HCT116 (cell line): ENCODE results near the gene MYLK. TPM values are rescaled to one million over a fixed set of nuclear protein-coding genes. Genes with fewer than 3 reads are reported as not detected.
"Not testable (repeated sequence)": the region's sequence is repeated elsewhere in the genome, so short reads cannot be mapped to it uniquely, and the experiment has no call there.

ENCODE experiments used
- ATAC-seq: fragments of 200-7000 bp; cut with Tn5 transposase; 2 replicates; pipeline ENCODE4 v1.9.1; 2020; ENCODE audit warnings: mild to moderate bottlenecking, moderate library complexity
- BruUV-seq: library from RNA; stranded (reverse); fragments of 400-500 nt; replicated peaks from 2 replicates; lab custom pipeline; 2021; lab: Mats Ljungman, UMichigan
- CTCF ChIA-PET: fragments of 300-600 bp; sonication (Branson Sonifier 250); formaldehyde crosslinking; loops from one replicate; lab custom pipeline; 2021; ENCODE audit warnings: antibody characterized with exemption; lab: Charles Lee
- POLR2A ChIA-PET: fragments of 300-600, 350-600 bp; sonication (Branson Sonifier 250); formaldehyde crosslinking; loops from one replicate; lab custom pipeline; 2021; ENCODE audit warnings: antibody characterized with exemption; lab: Charles Lee
- RAD21 ChIA-PET, 2 experiments: fragments of 300-600 bp; sonication (Branson Sonifier 250); formaldehyde crosslinking; loops; one replicate each; lab custom pipeline; 2023; ENCODE audit warnings: low total read pairs in 2 of 2; ENCODE audit not compliant: uncharacterized antibody in 2 of 2, unreplicated experiment in 2 of 2, low non-redundant PET in 1 of 2; lab: Charles Lee
- DNase-seq: peaks from one replicate; pipeline ENCODE4 v3.0.0-alpha.2; 2010; ENCODE audit warnings: low read depth, low spot score
- H2AFZ ChIP-seq: fragments of 200-600 bp; shearing (Covaris generic), sonication (generic); 2 replicates; pipeline ENCODE4 v1.6.1; 2017; ENCODE audit warnings: low read depth, mixed run types, mixed read lengths, antibody characterized with exemption, low read length; ENCODE audit not compliant: poor library complexity, severe bottlenecking
- H3K27ac ChIP-seq: 2 replicates; pipeline ENCODE4 v1.5.1; 2012; ENCODE audit warnings: low read depth, low read length
- H3K27me3 ChIP-seq: fragments of 200-600 bp; sonication (generic); 2 replicates; pipeline ENCODE4 v1.6.1; 2016; ENCODE audit warnings: mixed run types, low read length, mixed read lengths; ENCODE audit not compliant: insufficient read depth
- H3K36me3 ChIP-seq, 2 experiments: fragments of 200-500 bp in 1 of 2; fragments of 200-600 bp in 1 of 2; sonication (Bioruptor generic) in 1 of 2; sonication (generic) in 1 of 2; 2 replicates each; pipeline versions ENCODE4 v1.5.1 to v1.6.1; 2014 to 2016; ENCODE audit warnings: low read length in 2 of 2, inconsistent platforms in 1 of 2, mixed read lengths in 1 of 2, mixed run types in 1 of 2; ENCODE audit not compliant: insufficient read depth in 2 of 2, control insufficient read depth in 1 of 2
- H3K4me1 ChIP-seq, 2 experiments: fragments of 200-600 bp in 1 of 2; sonication (generic) in 1 of 2; 2 replicates each; pipeline versions ENCODE4 v1.5.1 to v1.6.1; 2012 to 2017; ENCODE audit warnings: low read length in 2 of 2, inconsistent platforms in 1 of 2, mild to moderate bottlenecking in 1 of 2, mixed read lengths in 1 of 2, mixed run types in 1 of 2, moderate library complexity in 1 of 2; ENCODE audit not compliant: insufficient read depth in 2 of 2, control insufficient read depth in 1 of 2
- H3K4me2 ChIP-seq: fragments of 200-600 bp; sonication (generic); 2 replicates; pipeline ENCODE4 v1.6.1; 2017; ENCODE audit warnings: mixed run types, low read length, mixed read lengths
- H3K4me3 ChIP-seq, 2 experiments: fragments of 200-600 bp in 1 of 2; sonication (generic) in 1 of 2; replicated peaks in 1 of 2; 2 replicates each; pipeline ENCODE4 v1.5.1; 2011 to 2016; ENCODE audit warnings: low read length in 2 of 2, control low read depth in 1 of 2, low read depth in 1 of 2, mild to moderate bottlenecking in 1 of 2, mixed read lengths in 1 of 2, mixed run types in 1 of 2
- H3K79me2 ChIP-seq: fragments of 200-600 bp; sonication (generic); 2 replicates; pipeline ENCODE4 v1.6.1; 2017; ENCODE audit warnings: mild to moderate bottlenecking, mixed run types, low read length, moderate library complexity, mixed read lengths; ENCODE audit not compliant: insufficient read depth
- H3K9ac ChIP-seq: fragments of 200-600 bp; sonication (generic); 2 replicates; pipeline ENCODE4 v1.6.1; 2016; ENCODE audit warnings: low read length, mixed read lengths
- H3K9me2 ChIP-seq: fragments of 200-600 bp; sonication (generic), shearing (Covaris generic); 2 replicates; pipeline ENCODE4 v1.6.1; 2017; ENCODE audit warnings: mixed run types, mild to moderate bottlenecking, moderate library complexity; ENCODE audit not compliant: insufficient read depth
- H3K9me3 ChIP-seq, 2 experiments: fragments of 200-500 bp in 1 of 2; fragments of 200-600 bp in 1 of 2; sonication (Bioruptor generic) in 1 of 2; sonication (generic) in 1 of 2; 2 replicates each; pipeline ENCODE4 v1.6.1; 2014 to 2017; ENCODE audit warnings: low read length in 2 of 2, mixed read lengths in 2 of 2, inconsistent platforms in 1 of 2, low read depth in 1 of 2, mild to moderate bottlenecking in 1 of 2, mixed run types in 1 of 2, moderate library complexity in 1 of 2; ENCODE audit not compliant: control insufficient read depth in 1 of 2, insufficient read depth in 1 of 2
- H4K20me1 ChIP-seq: fragments of 200-600 bp; sonication (generic), shearing (Covaris generic); 2 replicates; pipeline ENCODE4 v1.6.1; 2017; ENCODE audit warnings: mixed run types, mild to moderate bottlenecking, moderate library complexity; ENCODE audit not compliant: insufficient read depth
- ELF1 ChIP-seq: IDR thresholded peaks from 2 replicates; pipeline ENCODE4 v1.6.1; 2012; ENCODE audit warnings: low read depth, borderline replicate concordance
- JUND ChIP-seq: IDR thresholded peaks from 2 replicates; pipeline ENCODE4 v1.6.1; 2012
- POLR2AphosphoS5 ChIP-seq: IDR thresholded peaks from 2 replicates; pipeline ENCODE4 v1.6.1; 2011; ENCODE audit warnings: mild to moderate bottlenecking, low read depth, low read length, moderate library complexity
- RAD21 ChIP-seq: IDR thresholded peaks from 2 replicates; pipeline ENCODE4 v1.6.1; 2012; ENCODE audit warnings: low read depth, mild to moderate bottlenecking
- REST ChIP-seq: IDR thresholded peaks from 2 replicates; pipeline ENCODE4 v1.6.1; 2012; ENCODE audit warnings: low read depth
- SRF ChIP-seq: IDR thresholded peaks from 2 replicates; pipeline ENCODE4 v1.6.1; 2012; ENCODE audit warnings: low read depth
- ZFX ChIP-seq: fragments of 450-650 bp; IDR thresholded peaks from 2 replicates; pipeline ENCODE4 v1.6.1; 2017
- ZNF274 ChIP-seq: fragments of 200-500 bp; sonication (Bioruptor generic); IDR thresholded peaks from 2 replicates; pipeline ENCODE4 v1.6.1; 2014; ENCODE audit warnings: mild to moderate bottlenecking, low read depth, low read length, inconsistent platforms
- intact Hi-C: fragments of 100-400 bp; cut with micrococcal nuclease; formaldehyde crosslinking; loops from 2 replicates; pipeline ENCODE4 v1.10.0; 2022
- total RNA-seq: library from RNA; stranded (reverse); gene quantifications from one replicate; pipeline ENCODE4 v1.2.1, GENCODE V29; 2021; ENCODE audit not compliant: unreplicated experiment

Gene MYLK
- total RNA-seq, 1 experiment from 2014 or later = 3.8 TPM

- POLR2A ChIA-PET = no interaction called here
- no TSS peak for BruUV-seq
- H4K20me1 ChIP-seq = no peaks in the 10 kb centered on the region
- ATAC-seq = no peak
- H3K9me2 ChIP-seq = no peaks in the 10 kb centered on the region
- no peak overlapping the region for H3K27ac ChIP-seq
- CTCF ChIA-PET = interaction anchor here (1.7 kb wide), 1 partner anchor 26 kb away, joined by 5 read pairs; no protein-coding TSS in a partner anchor
- RAD21 ChIA-PET = no interaction called here
- no peak overlapping the region for H3K4me3 ChIP-seq
- DNase-seq = no peak
- no peak overlapping the region for H3K9ac ChIP-seq
- TF ChIP-seq SRF (no peak), RAD21 (no peak), ZNF274 (no peak)
- no peaks in the 10 kb centered on the region for H3K27me3 ChIP-seq
- intact Hi-C loops = no loop called here
- H3K4me1 ChIP-seq = no peaks in the 10 kb centered on the region
- no peak overlapping the region for H3K4me2 ChIP-seq
- H3K79me2 ChIP-seq = no peaks in the 10 kb centered on the region
- H2AFZ ChIP-seq = no peak overlapping the region
- no peaks in the 10 kb centered on the region for H3K9me3 ChIP-seq
- H3K36me3 ChIP-seq = no peaks in the 10 kb centered on the region
These were observed 267.5 kb downstream of the MYLK start for GRCh38 chr3:123616593-123616992.

GRCh38 chr3:123613543-123613942 is 270.6 kb downstream of the MYLK start:
- POLR2A ChIA-PET = no interaction called here
- no peaks in the 10 kb centered on the region for H3K79me2 ChIP-seq
- no peaks in the 10 kb centered on the region for H3K9me3 ChIP-seq
- no peaks in the 10 kb centered on the region for H3K36me3 ChIP-seq
- no peak overlapping the region for H3K4me2 ChIP-seq
- H3K4me3 ChIP-seq = no peak overlapping the region
- DNase-seq (no peak), ATAC-seq (no peak)
- no peaks in the 10 kb centered on the region for H4K20me1 ChIP-seq
- RAD21 ChIA-PET = no interaction called here
- intact Hi-C loops = no loop called here
- H3K4me1 ChIP-seq = no peaks in the 10 kb centered on the region
- no peak overlapping the region for H3K9ac ChIP-seq
- H3K27ac ChIP-seq = no peak overlapping the region
- BruUV-seq = no TSS peak
- no peak overlapping the region for H2AFZ ChIP-seq
- no peaks in the 10 kb centered on the region for H3K9me2 ChIP-seq
- no peaks in the 10 kb centered on the region for H3K27me3 ChIP-seq
- TF ChIP-seq ZFX = no peak
- no peak for TF ChIP-seq POLR2AphosphoS5
- TF ChIP-seq REST = no peak
- TF ChIP-seq ELF1 = no peak
- no peak for TF ChIP-seq JUND
- CTCF ChIA-PET = no interaction called here

- DNase-seq, H3K27ac ChIP-seq, H2AFZ ChIP-seq, H3K9ac ChIP-seq, H3K4me1 ChIP-seq, ATAC-seq, H3K36me3 ChIP-seq, H3K4me2 ChIP-seq, H4K20me1 ChIP-seq, H3K9me3 ChIP-seq, H3K27me3 ChIP-seq, intact Hi-C loops, H3K9me2 ChIP-seq, BruUV-seq, H3K4me3 ChIP-seq, RAD21 ChIA-PET, POLR2A ChIA-PET, H3K79me2 ChIP-seq, CTCF ChIA-PET: not testable (repeated sequence)
These were observed 272.5 kb downstream of the MYLK start for GRCh38 chr3:123611674-123612073.
